OCI-LY7 (cell line): Measurements from ENCODE around the gene IP6K3.

Source experiments
- EZH2phosphoT487 ChIP-seq: fragments of 200-600 bp; sonication (generic); IDR thresholded peaks from 2 replicates; pipeline ENCODE4 v1.6.1; 2018; ENCODE audit warnings: low read depth, borderline replicate concordance, mild to moderate bottlenecking, mixed run types, antibody characterized with exemption, low read length, moderate library complexity, mixed read lengths
- TF ChIP-seq, protein P1 (sequence below): fragments of 200-600 bp; sonication (generic); conservative IDR thresholded peaks from 2 replicates; pipeline ENCODE4 v1.5.1; 2014; ENCODE audit warnings: mild to moderate bottlenecking, antibody characterized with exemption, low read length, moderate library complexity, mixed read lengths

DNA sequence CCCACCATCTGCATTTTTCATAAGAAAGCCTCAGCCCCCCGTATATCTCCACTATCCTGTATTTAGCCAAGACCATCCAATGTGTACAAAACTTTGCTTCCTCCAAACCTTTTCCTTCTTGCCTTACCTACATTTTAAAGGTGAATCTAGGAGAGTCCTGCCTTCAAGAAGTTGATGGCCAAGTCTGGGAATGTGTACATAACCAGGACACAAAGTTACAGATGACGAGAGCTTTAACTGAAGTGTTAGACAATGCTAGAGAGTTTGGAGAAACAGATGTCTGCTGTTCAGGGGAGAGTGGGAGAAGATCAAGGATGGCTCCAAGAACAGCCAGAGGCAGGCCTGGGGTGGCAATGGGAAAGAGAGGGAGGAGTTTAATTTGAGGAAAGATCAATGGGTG, 32.9 kb downstream of the IP6K3 start:
- TF ChIP-seq, protein P1, sequence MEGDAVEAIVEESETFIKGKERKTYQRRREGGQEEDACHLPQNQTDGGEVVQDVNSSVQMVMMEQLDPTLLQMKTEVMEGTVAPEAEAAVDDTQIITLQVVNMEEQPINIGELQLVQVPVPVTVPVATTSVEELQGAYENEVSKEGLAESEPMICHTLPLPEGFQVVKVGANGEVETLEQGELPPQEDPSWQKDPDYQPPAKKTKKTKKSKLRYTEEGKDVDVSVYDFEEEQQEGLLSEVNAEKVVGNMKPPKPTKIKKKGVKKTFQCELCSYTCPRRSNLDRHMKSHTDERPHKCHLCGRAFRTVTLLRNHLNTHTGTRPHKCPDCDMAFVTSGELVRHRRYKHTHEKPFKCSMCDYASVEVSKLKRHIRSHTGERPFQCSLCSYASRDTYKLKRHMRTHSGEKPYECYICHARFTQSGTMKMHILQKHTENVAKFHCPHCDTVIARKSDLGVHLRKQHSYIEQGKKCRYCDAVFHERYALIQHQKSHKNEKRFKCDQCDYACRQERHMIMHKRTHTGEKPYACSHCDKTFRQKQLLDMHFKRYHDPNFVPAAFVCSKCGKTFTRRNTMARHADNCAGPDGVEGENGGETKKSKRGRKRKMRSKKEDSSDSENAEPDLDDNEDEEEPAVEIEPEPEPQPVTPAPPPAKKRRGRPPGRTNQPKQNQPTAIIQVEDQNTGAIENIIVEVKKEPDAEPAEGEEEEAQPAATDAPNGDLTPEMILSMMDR: no peak
- TF ChIP-seq EZH2phosphoT487: no peak
